Measurements from ENCODE around the gene SGCA.
A peak's percentile ranks its signal among the peaks of the same experiment; 100 is the strongest.

GRCh38 chr17:50200457-50201275, 34.9 kb downstream of the SGCA start:
- peak; percentile 100 for TF ChIP-seq CTCF (IDR thresholded peaks at IDR 0.05; ENCODE audit: low read length)
- TF ChIP-seq EZH2 (IDR thresholded peaks at IDR 0.05; ENCODE audit: borderline replicate concordance, low read length) = no peak
